Lung microvascular endothelial cell (primary cell): Measurements from ENCODE around the gene PXDN. TPM values are rescaled to one million over a fixed set of nuclear protein-coding genes. Genes with fewer than 3 reads are reported as not detected.
A peak's percentile ranks its signal among the peaks of the same experiment; 100 is the strongest.
"Not testable (repeated sequence)": the region's sequence is repeated elsewhere in the genome, so short reads cannot be mapped to it uniquely, and the experiment has no call there.

Experiments used
- DNase-seq, 2 donors: peaks; one replicate each; pipeline versions ENCODE4 v3.0.0 to v3.0.0-alpha.2; 2010; ENCODE audit warnings: low read depth in 2 of 2
- total RNA-seq: library from RNA; depleted of rRNA; stranded (reverse); fragments of >200 nt; gene quantifications from 2 replicates; pipeline ENCODE4 v1.2.1, GENCODE V29; 2014

The PXDN gene, protein sequence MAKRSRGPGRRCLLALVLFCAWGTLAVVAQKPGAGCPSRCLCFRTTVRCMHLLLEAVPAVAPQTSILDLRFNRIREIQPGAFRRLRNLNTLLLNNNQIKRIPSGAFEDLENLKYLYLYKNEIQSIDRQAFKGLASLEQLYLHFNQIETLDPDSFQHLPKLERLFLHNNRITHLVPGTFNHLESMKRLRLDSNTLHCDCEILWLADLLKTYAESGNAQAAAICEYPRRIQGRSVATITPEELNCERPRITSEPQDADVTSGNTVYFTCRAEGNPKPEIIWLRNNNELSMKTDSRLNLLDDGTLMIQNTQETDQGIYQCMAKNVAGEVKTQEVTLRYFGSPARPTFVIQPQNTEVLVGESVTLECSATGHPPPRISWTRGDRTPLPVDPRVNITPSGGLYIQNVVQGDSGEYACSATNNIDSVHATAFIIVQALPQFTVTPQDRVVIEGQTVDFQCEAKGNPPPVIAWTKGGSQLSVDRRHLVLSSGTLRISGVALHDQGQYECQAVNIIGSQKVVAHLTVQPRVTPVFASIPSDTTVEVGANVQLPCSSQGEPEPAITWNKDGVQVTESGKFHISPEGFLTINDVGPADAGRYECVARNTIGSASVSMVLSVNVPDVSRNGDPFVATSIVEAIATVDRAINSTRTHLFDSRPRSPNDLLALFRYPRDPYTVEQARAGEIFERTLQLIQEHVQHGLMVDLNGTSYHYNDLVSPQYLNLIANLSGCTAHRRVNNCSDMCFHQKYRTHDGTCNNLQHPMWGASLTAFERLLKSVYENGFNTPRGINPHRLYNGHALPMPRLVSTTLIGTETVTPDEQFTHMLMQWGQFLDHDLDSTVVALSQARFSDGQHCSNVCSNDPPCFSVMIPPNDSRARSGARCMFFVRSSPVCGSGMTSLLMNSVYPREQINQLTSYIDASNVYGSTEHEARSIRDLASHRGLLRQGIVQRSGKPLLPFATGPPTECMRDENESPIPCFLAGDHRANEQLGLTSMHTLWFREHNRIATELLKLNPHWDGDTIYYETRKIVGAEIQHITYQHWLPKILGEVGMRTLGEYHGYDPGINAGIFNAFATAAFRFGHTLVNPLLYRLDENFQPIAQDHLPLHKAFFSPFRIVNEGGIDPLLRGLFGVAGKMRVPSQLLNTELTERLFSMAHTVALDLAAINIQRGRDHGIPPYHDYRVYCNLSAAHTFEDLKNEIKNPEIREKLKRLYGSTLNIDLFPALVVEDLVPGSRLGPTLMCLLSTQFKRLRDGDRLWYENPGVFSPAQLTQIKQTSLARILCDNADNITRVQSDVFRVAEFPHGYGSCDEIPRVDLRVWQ (N-terminal part only)
- total RNA-seq, result 140 and 179 TPM in 2 replicates

DNA sequence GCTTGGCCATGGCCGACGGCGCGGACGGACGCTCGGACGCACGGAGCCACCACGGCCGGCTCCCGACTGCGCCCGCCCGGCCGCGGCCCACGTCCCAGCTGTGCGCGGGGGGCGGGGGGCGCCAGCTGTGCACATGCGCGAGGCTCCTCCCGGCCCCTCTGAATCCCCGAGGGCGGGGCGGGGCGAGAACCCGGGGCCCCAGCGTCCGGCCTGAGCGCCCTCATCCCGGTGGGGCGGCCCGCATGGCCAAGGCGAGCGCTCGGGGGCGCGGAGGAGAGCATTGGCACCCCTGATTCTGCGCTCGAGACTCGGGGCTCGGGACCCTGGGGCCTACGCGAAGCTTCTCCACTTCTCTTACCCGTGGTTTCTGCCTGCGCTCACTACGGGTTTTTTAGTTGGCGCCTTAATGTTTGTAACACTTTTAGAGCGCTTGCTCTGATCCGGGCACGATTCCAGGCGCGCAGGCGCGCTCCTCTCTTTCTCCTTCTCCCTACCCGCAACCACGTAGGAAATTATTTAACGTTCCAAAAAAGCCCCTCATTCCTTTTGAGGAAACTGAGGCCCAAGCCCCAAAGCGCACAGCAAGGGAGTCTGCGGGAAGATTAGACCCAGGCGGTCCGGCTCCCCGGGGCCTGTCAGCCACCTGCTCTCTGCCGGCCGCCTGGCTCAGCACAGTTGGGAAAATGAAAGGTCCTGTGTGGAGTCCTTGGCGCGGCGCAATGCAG, at the start of gene PXDN:
PXDN (minus strand) TSS at position 70 of the 725 bp plus-strand sequence; CDS start at position 10, 60 bp downstream.
- peak; percentile 64 for DNase-seq

DNA sequence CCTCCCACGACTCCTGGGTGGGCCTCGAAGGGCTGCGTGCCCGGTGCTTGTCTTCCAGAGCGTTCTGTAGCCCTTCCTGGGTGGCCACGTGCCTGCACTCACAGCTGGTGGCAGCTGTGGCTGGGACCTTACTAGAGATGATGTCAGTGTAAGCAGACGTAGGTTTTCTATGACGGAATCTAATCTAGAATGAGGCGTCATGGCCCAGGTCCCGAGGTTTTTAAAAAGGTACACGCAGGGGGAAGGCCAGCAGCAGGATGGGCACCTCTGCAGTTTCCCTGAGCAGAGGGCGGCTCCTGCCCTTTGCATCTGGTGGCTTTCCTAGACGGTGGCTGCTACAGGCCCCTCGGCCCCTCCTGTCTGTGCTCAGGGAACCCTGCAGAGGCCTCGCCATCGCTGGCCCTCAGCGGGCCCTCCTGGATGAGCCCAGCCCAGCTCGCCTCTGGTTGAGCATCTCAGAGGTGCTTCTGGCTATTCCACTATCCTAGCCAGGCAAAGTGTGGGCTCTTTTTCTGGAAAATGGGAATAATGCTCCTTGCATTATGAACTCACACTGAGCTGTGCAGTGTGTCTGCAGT, 49.6 kb upstream of the PXDN start:
- no peak for DNase-seq

DNA sequence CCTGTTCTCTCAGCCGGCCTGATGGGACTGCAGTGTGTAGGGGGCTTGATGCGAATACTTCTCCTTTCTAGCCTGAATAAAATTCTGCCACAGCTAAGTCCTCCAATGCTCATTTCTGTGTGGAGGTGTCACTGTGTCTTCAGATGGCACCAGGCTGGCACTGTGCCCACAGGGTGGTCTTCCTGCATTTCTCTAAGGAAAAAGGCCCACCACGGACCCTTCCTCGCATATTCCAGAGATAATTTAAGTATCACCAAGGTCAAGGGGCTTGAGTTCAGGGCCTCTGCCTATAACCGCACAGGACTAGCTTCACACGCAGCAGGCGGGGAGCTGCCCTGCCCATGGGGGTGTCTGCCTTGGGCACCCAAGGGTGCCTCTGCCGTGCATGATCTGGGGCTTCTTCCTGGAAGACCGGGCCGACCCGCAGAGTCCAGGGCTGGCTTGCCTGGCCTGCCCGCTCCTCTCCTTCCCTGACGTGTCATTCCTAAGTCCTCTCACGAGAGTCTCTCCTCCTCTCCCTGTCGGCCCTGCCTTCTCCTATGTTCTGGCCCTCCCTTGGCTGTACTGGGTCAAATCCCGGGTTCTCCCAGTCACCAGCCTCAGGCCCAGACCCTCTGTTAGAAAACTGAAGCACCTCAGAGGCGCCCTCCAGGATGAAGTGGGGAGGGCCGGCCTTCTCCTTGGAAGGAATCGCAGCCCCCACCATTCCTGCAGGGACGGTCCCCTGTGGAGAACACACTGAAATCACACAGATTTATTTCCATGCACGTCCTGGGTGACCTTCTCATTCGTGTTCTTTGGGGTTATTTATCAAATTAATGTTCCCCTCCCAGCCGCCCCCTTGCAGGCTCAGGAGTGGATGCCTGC, 48.9 kb upstream of the PXDN start:
- DNase-seq, result no peak

DNA sequence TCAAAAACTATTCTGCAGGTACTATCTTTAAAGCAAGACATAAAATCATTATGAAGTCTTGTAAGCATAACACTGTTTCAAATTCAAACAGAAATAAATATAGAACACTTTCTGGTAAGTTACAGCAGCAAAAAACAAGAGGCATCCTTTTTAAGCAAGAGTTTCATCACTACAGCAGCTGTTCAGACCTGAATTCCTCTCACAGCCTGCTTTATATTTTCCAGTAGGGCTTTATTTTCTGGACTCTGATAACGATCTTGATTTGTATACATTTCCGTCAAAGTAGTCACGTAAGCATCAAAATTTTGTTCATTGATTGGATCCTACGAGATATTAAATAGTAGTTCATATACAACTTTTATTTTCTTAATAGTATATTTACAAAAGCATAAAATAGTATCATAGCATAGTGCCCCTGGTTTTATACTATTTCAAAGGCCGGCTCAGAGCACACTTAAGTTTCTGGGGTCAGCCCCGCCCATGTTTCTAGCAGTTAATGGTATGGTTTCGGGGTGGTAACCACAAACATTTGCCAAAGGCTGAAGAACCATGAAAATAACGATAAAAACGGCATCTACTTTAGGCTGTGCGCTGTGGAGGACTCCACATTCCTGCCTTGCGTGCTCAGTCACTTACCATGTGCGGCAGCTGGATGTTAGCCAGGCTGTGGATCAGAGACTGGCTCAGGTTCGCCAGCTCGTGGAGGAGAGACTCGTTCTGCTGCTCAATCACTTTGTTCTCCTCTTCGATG, 47.5 kb upstream of the PXDN start:
- DNase-seq, result no peak

DNA sequence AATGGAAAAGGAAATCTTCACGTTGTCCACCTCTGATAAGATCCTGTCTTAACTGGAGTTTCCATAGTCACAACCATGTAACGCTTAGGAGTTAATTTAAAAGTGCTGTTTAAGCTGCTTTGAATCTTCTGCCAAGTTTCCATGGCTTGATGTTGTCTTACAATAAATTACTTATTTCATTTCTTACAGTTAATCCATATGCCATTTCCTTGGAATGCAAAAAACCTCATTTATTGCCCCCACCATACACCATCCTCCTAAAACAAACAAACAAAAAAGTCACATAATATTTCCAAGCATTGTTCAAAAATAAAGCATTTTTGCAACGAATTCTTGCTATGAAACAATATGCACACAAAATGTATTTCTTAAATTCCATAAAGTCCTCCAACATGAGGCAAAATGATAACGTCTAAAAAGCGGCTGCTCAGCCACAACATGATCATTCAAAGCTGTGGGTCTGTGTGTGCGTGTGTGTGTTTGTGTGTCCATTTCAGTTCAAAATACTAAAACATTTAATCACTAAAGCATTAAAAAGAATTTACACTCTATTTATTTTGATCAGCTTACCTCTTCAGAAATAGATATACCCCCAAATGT, 46.8 kb upstream of the PXDN start:
- DNase-seq, result no peak

DNA sequence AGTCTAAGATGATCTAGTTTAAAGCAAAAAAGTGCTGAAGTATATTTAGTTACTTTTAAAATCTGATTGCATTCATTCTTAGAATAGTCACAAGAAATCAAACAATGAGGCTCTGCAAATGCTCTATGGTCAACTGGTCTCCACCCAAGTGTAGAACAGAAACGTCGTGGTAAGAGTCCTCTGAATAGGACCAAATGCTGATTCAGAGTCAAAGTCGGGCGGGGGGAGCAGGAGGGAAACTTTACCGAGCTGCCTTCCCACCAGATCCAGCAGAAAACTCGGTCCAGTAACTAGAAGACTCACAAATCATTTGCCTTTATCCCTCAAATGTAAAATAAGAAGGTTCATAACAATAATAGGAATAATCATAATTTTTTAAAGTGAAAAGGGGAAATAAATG, 46.2 kb upstream of the PXDN start:
- DNase-seq, result no peak

DNA sequence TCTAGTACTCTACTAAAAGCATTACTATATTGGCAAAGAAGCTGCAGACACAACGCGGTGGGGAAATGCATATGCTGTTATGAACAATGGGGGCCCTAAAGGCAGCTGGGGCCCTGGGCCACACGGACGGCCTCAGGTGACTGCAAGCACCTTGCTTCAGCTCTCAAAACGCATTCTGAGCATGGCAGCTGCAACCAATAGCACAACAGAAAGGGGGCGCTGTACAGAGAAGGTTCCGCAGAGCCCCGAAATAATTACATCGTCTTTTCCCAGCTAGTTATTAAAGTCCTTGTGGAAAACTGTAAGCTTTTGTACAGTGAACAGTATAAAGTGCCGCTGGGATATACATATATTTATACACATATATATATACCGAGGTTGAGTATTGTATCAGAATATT, 45.3 kb upstream of the PXDN start:
- no peak for DNase-seq

DNA sequence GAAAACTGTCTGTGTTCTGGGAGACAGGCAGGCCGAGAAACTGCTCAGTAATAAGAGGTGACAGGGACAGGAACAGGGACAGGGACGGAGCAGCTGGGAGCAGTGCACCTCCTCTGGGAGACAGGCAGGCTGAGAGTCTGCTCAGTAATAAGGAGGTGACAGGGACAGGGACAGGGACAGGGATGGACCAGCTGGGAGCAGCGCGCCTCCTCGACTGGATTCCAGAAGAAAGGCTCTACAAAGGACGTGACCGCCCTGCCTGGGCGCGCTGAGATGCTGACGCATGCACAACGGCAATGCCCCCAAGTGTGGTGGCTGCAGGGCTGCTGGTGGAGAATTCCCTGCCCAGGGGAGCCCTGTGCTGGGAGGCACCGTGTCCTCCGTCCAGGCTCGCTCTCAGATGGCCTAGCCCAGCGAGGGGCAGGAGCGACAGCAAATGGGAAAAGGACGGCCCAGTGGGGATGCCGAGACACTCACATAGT, 44.2 kb upstream of the PXDN start:
- no peak for DNase-seq

DNA sequence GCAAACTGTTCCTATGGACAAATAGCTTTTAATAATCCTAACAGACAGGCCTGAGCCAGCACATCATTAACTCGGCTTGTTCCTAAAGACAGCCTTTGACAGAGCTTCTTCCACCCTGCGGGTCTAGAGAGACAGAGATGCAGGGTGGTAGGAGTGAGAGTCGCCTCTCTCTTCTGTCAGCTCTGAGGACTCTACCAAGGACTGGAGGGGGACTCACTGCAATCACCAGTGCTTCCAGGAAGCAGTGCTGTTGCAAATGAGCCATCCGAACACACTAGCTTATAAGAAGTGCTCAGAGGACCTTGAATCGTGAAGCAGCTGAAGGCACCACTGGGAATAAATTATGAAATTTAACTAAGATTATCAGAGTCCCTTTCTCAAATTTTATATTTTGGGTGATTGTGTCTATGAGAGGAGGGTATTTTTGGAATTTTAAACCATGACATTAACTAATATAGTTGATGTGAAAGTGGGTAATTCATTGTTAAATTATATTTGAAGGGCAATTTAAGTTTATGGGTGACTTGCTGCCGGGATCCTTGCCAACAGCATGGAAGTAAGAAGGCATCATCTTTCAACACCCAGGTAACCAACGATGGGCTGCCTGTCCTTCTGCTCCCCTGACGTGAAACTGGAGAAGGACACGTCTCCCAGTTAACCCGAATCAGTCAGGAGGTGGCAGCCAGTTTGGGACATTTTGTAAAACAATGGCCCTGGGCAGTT, 43.6 kb upstream of the PXDN start:
- no peak for DNase-seq

DNA sequence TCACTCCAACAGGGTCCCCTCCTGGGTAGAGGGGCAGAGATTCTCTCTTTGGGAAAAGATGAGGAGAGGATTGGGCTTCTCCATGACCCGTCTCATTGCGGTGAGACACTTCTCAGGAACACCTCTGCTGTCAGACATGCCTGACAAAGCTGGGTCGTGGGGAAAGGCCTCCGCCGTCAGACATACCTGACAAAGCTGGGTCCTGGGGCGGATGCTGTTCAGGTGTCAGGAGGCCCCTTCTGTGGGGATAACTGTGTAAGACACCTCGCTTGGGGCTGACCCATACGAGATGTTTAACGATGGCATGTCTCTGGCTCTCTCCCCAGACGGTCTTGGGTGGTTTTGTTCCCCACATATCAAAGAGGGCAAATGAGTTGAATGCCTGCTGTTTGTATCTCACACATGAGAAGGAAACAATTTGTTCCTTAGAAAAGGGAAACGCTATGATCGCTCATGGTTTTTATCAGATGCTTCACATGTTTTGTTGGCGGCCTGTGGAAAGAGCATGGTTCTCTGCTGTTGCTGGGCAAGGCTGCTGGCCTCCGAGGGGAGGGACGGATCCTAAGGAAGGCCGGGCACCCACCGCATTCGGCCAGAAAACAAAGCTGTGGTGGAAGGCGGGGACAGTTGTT, 40.8 kb upstream of the PXDN start:
- DNase-seq, result no peak

DNA sequence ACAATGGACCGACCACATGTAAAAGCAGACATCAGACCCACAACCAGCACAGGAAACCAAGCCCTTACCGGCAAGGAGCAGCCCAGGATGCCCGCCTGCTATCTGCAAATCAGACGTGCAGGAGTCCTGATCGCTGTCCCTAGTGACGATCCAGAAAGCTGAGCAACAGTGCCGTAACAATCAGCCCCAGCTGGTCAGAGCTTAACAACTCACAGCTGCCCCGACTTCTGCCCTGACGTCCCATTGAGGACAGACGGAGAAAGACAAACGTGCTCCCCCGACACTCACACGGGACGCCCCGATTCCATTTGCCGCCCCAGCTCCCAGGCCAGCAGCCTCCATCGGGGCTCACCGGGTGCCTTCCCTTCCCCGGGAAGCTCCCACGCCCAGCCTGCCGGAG, 39.8 kb upstream of the PXDN start:
- peak in 1 of 2 donors; percentile 5 for DNase-seq

DNA sequence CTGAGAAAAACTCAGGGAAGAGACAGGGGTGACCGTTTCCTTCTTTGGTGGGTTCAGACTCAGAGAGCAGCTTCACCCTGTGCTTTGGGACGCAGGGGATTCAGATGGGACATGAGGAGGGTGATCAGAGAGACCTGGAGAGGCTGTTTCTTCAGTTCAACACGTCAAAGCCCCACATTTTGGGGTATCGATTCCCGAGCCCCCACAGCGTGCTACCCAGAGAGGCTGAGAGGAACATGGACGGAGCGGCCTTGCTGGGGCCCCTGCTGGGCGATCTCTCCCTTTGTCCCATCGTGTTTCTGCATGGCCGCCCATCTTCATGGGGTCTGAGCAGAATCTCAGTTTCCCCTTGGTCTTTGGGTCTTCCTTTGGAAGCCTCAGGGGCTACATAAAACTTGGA, 38.2 kb upstream of the PXDN start:
- no peak for DNase-seq

DNA sequence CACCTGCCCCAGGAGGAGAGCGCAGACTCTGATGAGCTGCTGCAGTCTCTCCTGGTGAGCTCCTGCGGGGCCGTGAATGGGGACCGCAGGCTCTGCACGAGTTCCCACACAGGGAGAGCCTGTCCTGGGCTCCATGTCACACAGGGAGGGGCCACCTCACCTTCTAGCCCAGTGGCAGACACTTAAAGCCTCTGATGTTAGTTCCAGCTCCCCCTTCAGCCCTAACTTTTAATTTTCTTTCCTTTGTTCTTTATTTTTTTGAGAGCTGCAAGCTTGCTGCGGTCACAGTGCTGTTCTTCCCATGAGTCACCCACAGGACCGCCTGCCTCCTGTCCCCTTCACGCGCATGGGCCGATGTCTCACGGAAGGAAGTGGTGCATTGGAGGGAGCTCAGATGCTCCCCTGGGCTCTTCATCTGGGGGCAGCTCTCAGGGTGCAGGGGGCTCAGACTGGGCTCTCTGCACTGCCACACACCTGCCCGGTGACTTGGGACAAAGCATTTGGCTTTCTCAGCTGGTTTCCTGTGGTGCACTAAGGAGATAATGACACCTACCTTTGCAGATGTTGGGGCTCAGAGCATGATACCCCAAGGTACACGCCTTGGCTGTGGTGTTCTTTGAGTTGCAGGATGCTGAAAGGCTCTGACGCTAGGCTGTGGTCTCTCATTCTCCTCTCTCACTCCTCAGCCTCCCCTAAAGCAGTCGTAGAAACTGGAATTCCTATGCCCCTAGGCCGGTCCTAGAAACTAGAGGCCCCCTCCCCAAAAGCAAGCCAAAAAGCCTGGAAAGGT, 37.2 kb upstream of the PXDN start:
- no peak for DNase-seq

DNA sequence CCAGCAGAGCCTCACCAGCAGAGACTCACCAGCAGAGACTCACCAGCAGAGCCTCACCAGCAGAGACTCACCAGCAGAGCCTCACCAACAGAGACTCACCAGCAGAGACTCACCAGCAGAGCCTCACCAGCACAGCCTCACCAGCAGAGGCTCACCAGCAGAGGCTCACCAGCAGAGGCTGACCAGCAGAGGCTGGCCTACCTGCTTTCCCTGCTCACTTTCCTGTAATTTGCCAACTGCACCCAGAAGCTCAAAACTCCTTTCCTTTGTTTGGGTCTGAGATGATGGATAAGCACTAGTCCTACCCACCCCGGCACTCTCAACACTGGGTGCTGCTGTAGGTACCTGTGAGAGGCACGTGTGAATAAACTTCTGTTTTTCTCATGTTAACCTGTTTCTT, 36.4 kb upstream of the PXDN start:
- DNase-seq, result no peak

DNA sequence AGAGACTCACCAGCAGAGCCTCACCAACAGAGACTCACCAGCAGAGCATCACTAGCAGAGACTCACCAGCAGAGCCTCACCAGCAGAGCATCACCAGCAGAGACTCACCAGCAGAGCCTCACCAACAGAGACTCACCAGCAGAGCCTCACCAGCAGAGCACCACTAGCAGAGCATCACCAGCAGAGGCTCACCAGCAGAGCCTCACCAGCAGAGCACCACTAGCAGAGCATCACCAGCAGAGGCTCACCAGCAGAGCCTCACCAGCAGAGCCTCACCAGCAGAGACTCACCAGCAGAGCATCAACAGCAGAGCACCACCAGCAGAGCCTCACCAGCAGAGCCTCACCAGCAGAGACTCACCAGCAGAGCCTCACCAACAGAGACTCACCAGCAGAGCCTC, 35.7 kb upstream of the PXDN start:
- DNase-seq, result not testable (repeated sequence)

DNA sequence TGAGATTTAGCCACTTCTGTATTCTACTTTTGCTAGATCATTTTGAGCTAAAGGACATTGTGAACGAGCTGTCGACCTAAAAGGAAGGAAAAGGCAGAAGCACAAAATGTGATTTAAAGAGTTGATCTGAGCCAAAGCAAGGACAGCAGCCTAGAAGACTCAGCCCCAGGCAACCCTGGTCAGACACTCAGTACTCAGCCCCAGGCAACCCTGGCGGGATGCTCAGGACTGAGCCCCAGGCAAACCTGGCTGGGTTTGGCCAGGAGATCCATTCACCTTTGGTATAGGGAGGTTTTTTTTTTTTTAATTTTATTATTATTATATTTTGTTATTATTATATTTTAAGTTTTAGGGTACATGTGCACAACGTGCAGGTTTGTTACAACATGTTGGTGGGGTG, 34.3 kb upstream of the PXDN start:
- DNase-seq, result no peak
